Gastrocnemius medialis (tissue), 4 donors: ENCODE data around the gene SLC1A2.

Experiments used
- CTCF ChIP-seq, 5 experiments: fragments of 450-650 bp in 3 of 5; fragments of 200-600 bp in 2 of 5; sonication (generic) in 2 of 5; IDR thresholded peaks in 4 of 5; conservative IDR thresholded peaks in 1 of 5; 1 replicate in 4 of 5; 2 replicates in 1 of 5; pipeline ENCODE4 v1.5.1; 2016 to 2019; ENCODE audit warnings: antibody characterized with exemption in 5 of 5, mild to moderate bottlenecking in 3 of 5, moderate library complexity in 3 of 5
- POLR2A ChIP-seq, 2 donors: fragments of 450-650 bp; IDR thresholded peaks; one replicate each; pipeline ENCODE4 v1.6.1; 2017; ENCODE audit warnings: antibody characterized with exemption in 2 of 2, mild to moderate bottlenecking in 2 of 2, moderate library complexity in 2 of 2

GRCh38 chr11:35259529-35259928 is 159.8 kb downstream of the SLC1A2 start:
- TF ChIP-seq CTCF (IDR thresholded peaks at IDR 0.05 in 4 of 5, conservative IDR thresholded peaks at IDR 0.05 in 1 of 5) (no peak), POLR2A (IDR thresholded peaks at IDR 0.05) (no peak)
